VCaP (cell line): Measurements from ENCODE around the gene GPA33.

ENCODE experiments used
- H3K27ac ChIP-seq: fragments of 450-650 bp; 2 replicates; pipeline ENCODE4 v1.5.1; 2017
- TF ChIP-seq, protein P1 (sequence below): fragments of 450-650 bp; conservative IDR thresholded peaks from 2 replicates; pipeline ENCODE4 v1.5.1; 2017; ENCODE audit warnings: mild to moderate bottlenecking, moderate library complexity

GPA33 gene

DNA sequence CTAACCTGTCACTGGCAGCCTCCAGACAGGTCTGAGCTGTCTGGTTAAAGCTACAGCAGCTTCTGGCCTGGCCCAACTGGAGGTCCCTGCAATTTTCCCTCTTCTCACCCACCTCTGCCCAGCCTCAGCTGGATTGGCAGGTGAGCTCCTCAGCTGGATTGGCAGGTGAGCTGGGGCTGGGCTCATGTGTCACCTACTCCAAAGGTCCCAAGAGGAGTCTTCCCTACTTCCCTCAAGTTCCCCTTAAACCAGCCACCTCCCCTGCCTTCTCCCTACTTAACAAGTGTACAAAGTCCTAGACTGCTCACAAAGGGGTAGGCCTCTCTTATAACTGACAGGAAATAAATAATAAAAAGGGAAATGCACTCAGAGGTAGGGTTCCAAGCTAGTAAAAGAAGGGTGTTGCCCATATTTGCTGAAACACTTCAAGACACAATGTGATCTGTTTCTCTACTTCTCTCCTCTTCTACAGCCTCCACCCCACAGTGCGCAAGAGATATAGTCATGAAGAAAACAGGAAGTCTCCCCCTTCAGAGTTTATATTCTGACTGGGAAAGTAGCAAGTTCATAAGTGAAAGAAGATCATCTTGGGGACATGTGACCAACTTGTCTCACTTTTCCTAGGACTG lies at the start of gene GPA33:
Gene GPA33 (minus strand): TSS at position 64 of the 629 bp plus-strand sequence. CDS start 90 bp downstream, outside the sequence.
- no peak within 1 kb of the TSS for H3K27ac ChIP-seq
- TF ChIP-seq, protein P1, sequence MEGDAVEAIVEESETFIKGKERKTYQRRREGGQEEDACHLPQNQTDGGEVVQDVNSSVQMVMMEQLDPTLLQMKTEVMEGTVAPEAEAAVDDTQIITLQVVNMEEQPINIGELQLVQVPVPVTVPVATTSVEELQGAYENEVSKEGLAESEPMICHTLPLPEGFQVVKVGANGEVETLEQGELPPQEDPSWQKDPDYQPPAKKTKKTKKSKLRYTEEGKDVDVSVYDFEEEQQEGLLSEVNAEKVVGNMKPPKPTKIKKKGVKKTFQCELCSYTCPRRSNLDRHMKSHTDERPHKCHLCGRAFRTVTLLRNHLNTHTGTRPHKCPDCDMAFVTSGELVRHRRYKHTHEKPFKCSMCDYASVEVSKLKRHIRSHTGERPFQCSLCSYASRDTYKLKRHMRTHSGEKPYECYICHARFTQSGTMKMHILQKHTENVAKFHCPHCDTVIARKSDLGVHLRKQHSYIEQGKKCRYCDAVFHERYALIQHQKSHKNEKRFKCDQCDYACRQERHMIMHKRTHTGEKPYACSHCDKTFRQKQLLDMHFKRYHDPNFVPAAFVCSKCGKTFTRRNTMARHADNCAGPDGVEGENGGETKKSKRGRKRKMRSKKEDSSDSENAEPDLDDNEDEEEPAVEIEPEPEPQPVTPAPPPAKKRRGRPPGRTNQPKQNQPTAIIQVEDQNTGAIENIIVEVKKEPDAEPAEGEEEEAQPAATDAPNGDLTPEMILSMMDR = no peak

DNA sequence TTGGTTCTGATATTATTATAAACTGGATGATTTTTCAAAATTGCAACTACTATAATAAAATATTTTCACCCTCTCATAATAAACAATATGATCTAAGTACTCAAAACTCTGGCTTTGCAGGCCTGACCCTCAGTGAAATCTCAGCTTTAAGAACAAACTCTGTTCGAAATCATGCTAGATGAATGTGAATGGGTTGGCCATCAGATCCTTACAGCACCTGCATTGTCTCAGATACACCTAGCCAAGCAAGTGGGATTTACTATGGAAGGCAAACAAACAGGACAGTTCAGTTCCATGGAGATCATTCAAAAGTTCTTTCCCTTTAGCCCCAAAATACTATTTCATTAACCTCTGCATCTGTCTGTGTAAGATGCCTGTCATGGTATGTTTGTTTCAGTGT lies 48.5 kb upstream of the GPA33 start:
- TF ChIP-seq, protein P1 = no peak

DNA sequence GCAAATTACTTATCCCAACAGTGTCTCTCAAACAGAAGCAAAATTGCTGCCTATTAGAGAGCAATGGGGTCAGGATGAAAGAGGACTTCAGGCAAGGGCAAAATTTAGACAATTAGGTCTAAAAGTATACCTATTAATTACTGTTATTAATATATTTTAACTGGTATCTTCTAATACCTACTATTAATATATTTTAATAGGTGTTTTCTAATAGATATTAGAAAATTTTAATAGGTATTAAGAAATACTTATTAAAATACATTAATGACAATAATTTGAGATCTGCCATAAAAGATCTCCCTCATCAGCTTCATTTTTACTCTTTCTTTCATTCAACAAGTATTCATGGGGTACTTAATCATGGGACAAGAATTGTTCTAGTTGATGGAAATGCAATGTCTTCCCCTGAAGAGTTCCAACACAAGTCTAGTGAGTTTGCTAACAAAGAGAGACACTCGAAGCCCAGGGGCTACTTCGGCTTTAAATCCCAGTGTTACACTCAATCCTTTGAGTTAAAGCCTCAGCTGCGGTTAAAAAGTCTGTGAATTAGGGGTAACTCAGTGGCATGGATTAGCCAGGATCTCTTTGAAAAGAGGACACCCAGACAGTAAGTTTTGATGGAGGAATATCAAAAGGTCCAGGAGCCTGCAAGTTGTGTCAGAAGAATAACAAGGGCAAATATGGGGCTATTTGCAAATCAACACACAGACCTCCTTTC lies 47.8 kb upstream of the GPA33 start:
- no peak overlapping the region for H3K27ac ChIP-seq
- TF ChIP-seq, protein P1 = no peak

More for the DNA sequence above, 48.5 kb upstream of the GPA33 start:
- H3K27ac ChIP-seq = no peak overlapping the region

GRCh38 chr1:167137332-167137781 lies 47.2 kb upstream of the GPA33 start:
- no peak overlapping the region for H3K27ac ChIP-seq
- TF ChIP-seq, protein P1 = no peak

GRCh38 chr1:167136806-167137205 lies 46.6 kb upstream of the GPA33 start:
- no peak overlapping the region for H3K27ac ChIP-seq
- TF ChIP-seq, protein P1 = no peak

GRCh38 chr1:167136191-167136614 lies 46.0 kb upstream of the GPA33 start:
- TF ChIP-seq, protein P1 = no peak
- H3K27ac ChIP-seq = no peak overlapping the region

DNA sequence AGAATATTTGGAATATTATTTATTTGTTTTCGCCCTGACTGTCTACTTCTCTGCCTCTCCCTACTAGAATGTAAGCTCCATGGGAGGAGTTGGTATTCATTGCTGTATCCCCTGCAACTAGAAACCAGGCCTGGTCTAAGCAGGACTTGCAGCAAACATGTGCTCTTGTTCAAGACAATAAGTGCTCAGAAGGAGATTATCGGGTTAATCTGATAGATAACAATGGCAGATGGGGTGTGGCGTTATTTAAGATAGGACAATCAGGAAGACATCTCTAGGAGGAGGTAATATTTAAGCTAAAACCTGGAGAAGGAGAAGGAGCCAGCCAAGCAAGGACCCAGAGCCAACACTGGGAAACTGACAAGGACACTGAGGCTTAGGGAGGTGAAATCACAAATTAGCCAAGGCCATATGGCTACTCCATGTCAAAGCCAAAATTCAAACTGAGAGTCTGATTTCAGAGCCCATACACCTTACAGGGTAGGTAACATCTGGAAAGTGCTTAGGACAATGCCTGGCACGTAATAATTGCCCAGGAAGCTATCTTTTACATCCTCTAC lies 45.2 kb upstream of the GPA33 start:
- no peak overlapping the region for H3K27ac ChIP-seq
- TF ChIP-seq, protein P1 = no peak
